HEK293 (cell line): Measurements from ENCODE around the gene TMC2.
A peak's percentile ranks its signal among the peaks of the same experiment; 100 is the strongest.

ENCODE experiments used
- CTCF ChIA-PET: fragments of 350-600 bp; formaldehyde crosslinking; extraction: SDS; loops from one replicate; lab custom pipeline; 2021; ENCODE audit warnings: antibody characterized with exemption; lab: Yijun Ruan, JAX
- POLR2A ChIA-PET: fragments of 300-600 bp; formaldehyde crosslinking; extraction: SDS; loops from one replicate; lab custom pipeline; 2020; ENCODE audit warnings: antibody characterized with exemption, inconsistent platforms; lab: Yijun Ruan, JAX
- H3K27ac ChIP-seq: fragments of 200-500 bp; sonication (Bioruptor generic); 2 replicates; pipeline ENCODE4 v1.5.1; 2014; ENCODE audit warnings: low read depth, low read length, control low read depth, inconsistent platforms; ENCODE audit errors: extremely low read depth
- H3K36me3 ChIP-seq, 2 experiments: fragments of 200-500 bp in 1 of 2; sonication (Bioruptor generic) in 1 of 2; 1 replicate in 1 of 2; 2 replicates in 1 of 2; pipeline ENCODE4 v1.5.1; 2014 to 2017; ENCODE audit warnings: inconsistent platforms in 2 of 2, low read length in 2 of 2; ENCODE audit not compliant: control insufficient read depth in 2 of 2, insufficient read depth in 1 of 2
- H3K4me1 ChIP-seq: fragments of 200-500 bp; sonication (Bioruptor generic); 2 replicates; pipeline ENCODE4 v1.5.1; 2014; ENCODE audit warnings: mild to moderate bottlenecking, low read length, inconsistent platforms; ENCODE audit not compliant: control insufficient read depth, insufficient read depth
- H3K4me3 ChIP-seq: 2 replicates; pipeline ENCODE4 v1.5.1; 2011; ENCODE audit warnings: low read depth, mild to moderate bottlenecking, control low read depth, low read length, moderate library complexity
- H3K9me3 ChIP-seq: fragments of 200-500 bp; sonication (Bioruptor generic); 2 replicates; pipeline ENCODE4 v1.5.1; 2014; ENCODE audit warnings: low read depth, low read length, inconsistent platforms; ENCODE audit not compliant: control insufficient read depth, insufficient read depth
- BCL11A ChIP-seq: fragments of 450-650 bp; formaldehyde crosslinking; IDR thresholded peaks from 2 replicates; pipeline ENCODE4 v1.5.1; 2016; ENCODE audit warnings: low read depth, missing biosample characterization, missing genetic modification characterization
- GLIS2 ChIP-seq: fragments of 450-650 bp; formaldehyde crosslinking; IDR thresholded peaks from 2 replicates; pipeline ENCODE4 v1.5.1; 2016; ENCODE audit warnings: missing biosample characterization, missing genetic modification characterization
- KLF1 ChIP-seq: fragments of 450-650 bp; formaldehyde crosslinking; IDR thresholded peaks from 2 replicates; pipeline ENCODE4 v1.5.1; 2016; ENCODE audit warnings: missing biosample characterization, missing genetic modification characterization
- OSR2 ChIP-seq: fragments of 450-650 bp; formaldehyde crosslinking; IDR thresholded peaks from 2 replicates; pipeline ENCODE4 v1.5.1; 2016; ENCODE audit warnings: missing biosample characterization, missing genetic modification characterization
- OVOL3 ChIP-seq: fragments of 450-650 bp; formaldehyde crosslinking; IDR thresholded peaks from 2 replicates; pipeline ENCODE4 v1.5.1; 2016; ENCODE audit warnings: missing biosample characterization, missing genetic modification characterization
- PRDM1 ChIP-seq: fragments of 450-650 bp; formaldehyde crosslinking; IDR thresholded peaks from 2 replicates; pipeline ENCODE4; 2016; ENCODE audit warnings: missing biosample characterization, missing genetic modification characterization
- SETDB1 ChIP-seq: IDR thresholded peaks from one replicate; pipeline ENCODE4 v1.6.1; 2017; ENCODE audit warnings: mild to moderate bottlenecking, low read length, moderate library complexity, mixed read lengths; ENCODE audit not compliant: insufficient read length
- SP7 ChIP-seq: fragments of 450-650 bp; formaldehyde crosslinking; IDR thresholded peaks from 2 replicates; pipeline ENCODE4 v1.5.1; 2016; ENCODE audit warnings: missing biosample characterization, missing genetic modification characterization
- TRIM28 ChIP-seq: IDR thresholded peaks from 2 replicates; pipeline ENCODE4 v1.6.1; 2011; ENCODE audit warnings: low read length, control low read depth, borderline replicate concordance
- ZBTB17 ChIP-seq: fragments of 450-650 bp; formaldehyde crosslinking; IDR thresholded peaks from 2 replicates; pipeline ENCODE4 v1.5.1; 2016; ENCODE audit warnings: missing biosample characterization, missing genetic modification characterization
- ZBTB21 ChIP-seq: fragments of 450-650 bp; formaldehyde crosslinking; IDR thresholded peaks from 2 replicates; pipeline ENCODE4 v1.5.1; 2017; ENCODE audit warnings: missing biosample characterization, missing genetic modification characterization
- ZFHX2 ChIP-seq: fragments of 450-650 bp; formaldehyde crosslinking; conservative IDR thresholded peaks from 2 replicates; pipeline ENCODE4 v1.5.1; 2016; ENCODE audit warnings: missing biosample characterization, missing genetic modification characterization
- ZFP41 ChIP-seq: fragments of 450-650 bp; formaldehyde crosslinking; IDR thresholded peaks from 2 replicates; pipeline ENCODE4 v1.5.1; 2016; ENCODE audit warnings: missing biosample characterization, missing genetic modification characterization, borderline replicate concordance
- ZNF121 ChIP-seq: fragments of 450-650 bp; formaldehyde crosslinking; IDR thresholded peaks from 2 replicates; pipeline ENCODE4 v1.5.1; 2016; ENCODE audit warnings: missing biosample characterization, missing genetic modification characterization
- ZNF132 ChIP-seq: fragments of 450-650 bp; formaldehyde crosslinking; IDR thresholded peaks from 2 replicates; pipeline ENCODE4 v1.5.1; 2017; ENCODE audit warnings: missing biosample characterization, missing genetic modification characterization, borderline replicate concordance
- ZNF146 ChIP-seq: fragments of 450-650 bp; formaldehyde crosslinking; IDR thresholded peaks from 2 replicates; pipeline ENCODE4 v1.5.1; 2016; ENCODE audit warnings: missing biosample characterization, missing genetic modification characterization
- ZNF18 ChIP-seq: fragments of 450-650 bp; formaldehyde crosslinking; IDR thresholded peaks from 2 replicates; pipeline ENCODE4 v1.5.1; 2016; ENCODE audit warnings: missing biosample characterization, missing genetic modification characterization
- ZNF335 ChIP-seq: fragments of 450-650 bp; formaldehyde crosslinking; conservative IDR thresholded peaks from 2 replicates; pipeline ENCODE4 v1.5.1; 2016; ENCODE audit warnings: missing biosample characterization, missing genetic modification characterization
- ZNF416 ChIP-seq: fragments of 450-650 bp; formaldehyde crosslinking; IDR thresholded peaks from 2 replicates; pipeline ENCODE4 v1.5.1; 2016; ENCODE audit warnings: missing biosample characterization, missing genetic modification characterization
- ZNF423 ChIP-seq: fragments of 450-650 bp; formaldehyde crosslinking; IDR thresholded peaks from 2 replicates; pipeline ENCODE4 v1.5.1; 2016; ENCODE audit warnings: missing biosample characterization, missing genetic modification characterization
- ZNF433 ChIP-seq: fragments of 450-650 bp; formaldehyde crosslinking; IDR thresholded peaks from 2 replicates; pipeline ENCODE4 v1.5.1; 2016; ENCODE audit warnings: missing biosample characterization, missing genetic modification characterization, low read depth
- ZNF514 ChIP-seq: fragments of 450-650 bp; formaldehyde crosslinking; IDR thresholded peaks from 2 replicates; pipeline ENCODE4 v1.5.1; 2016; ENCODE audit warnings: missing biosample characterization, missing genetic modification characterization
- ZNF548 ChIP-seq: fragments of 450-650 bp; formaldehyde crosslinking; IDR thresholded peaks from 2 replicates; pipeline ENCODE4 v1.5.1; 2016; ENCODE audit warnings: missing biosample characterization, missing genetic modification characterization
- ZNF561 ChIP-seq: fragments of 450-650 bp; IDR thresholded peaks from 2 replicates; pipeline ENCODE4 v1.5.1; 2018; ENCODE audit warnings: missing biosample characterization, missing genetic modification characterization, borderline replicate concordance
- ZNF621 ChIP-seq: fragments of 450-650 bp; formaldehyde crosslinking; IDR thresholded peaks from 2 replicates; pipeline ENCODE4 v1.5.1; 2017; ENCODE audit warnings: missing biosample characterization, missing genetic modification characterization
- ZNF660 ChIP-seq: fragments of 450-650 bp; IDR thresholded peaks from 2 replicates; pipeline ENCODE4 v1.5.1; 2018; ENCODE audit warnings: missing biosample characterization, mild to moderate bottlenecking, missing genetic modification characterization
- ZNF664 ChIP-seq: fragments of 450-650 bp; formaldehyde crosslinking; IDR thresholded peaks from 2 replicates; pipeline ENCODE4 v1.5.1; 2016; ENCODE audit warnings: missing biosample characterization, missing genetic modification characterization
- ZNF677 ChIP-seq: fragments of 450-650 bp; IDR thresholded peaks from 2 replicates; pipeline ENCODE4 v1.5.0; 2018; ENCODE audit warnings: missing biosample characterization, mild to moderate bottlenecking, missing genetic modification characterization, moderate library complexity
- ZNF777 ChIP-seq: fragments of 450-650 bp; formaldehyde crosslinking; IDR thresholded peaks from 2 replicates; pipeline ENCODE4 v1.5.1; 2017; ENCODE audit warnings: missing biosample characterization, missing genetic modification characterization, borderline replicate concordance
- ZNF830 ChIP-seq: fragments of 450-650 bp; IDR thresholded peaks from 2 replicates; pipeline ENCODE4 v1.5.0; 2018; ENCODE audit warnings: missing biosample characterization, missing genetic modification characterization, low read depth, mild to moderate bottlenecking, moderate library complexity
- ZNF843 ChIP-seq: fragments of 450-650 bp; formaldehyde crosslinking; IDR thresholded peaks from 2 replicates; pipeline ENCODE4 v1.5.1; 2016; ENCODE audit warnings: missing biosample characterization, missing genetic modification characterization
- ZSCAN18 ChIP-seq: fragments of 450-650 bp; formaldehyde crosslinking; IDR thresholded peaks from 2 replicates; pipeline ENCODE4 v1.5.1; 2016; ENCODE audit warnings: missing biosample characterization, missing genetic modification characterization

TMC2 gene

GRCh38 chr20:2617099-2617714, 80.8 kb downstream of the TMC2 start (continued):
- TF ChIP-seq ZNF561 (tag by site-specific recombination) (no peak), KLF1 (no peak), ZBTB17 (tag by site-specific recombination) (no peak), OVOL3 (tag by site-specific recombination) (no peak)

- no peak for TF ChIP-seq KLF1
- TF ChIP-seq ZNF18 (tag by site-specific recombination) = no peak
- TF ChIP-seq ZNF146 (tag by site-specific recombination) = no peak
- TF ChIP-seq ZNF423 (tag by site-specific recombination) = no peak
- no peak for TF ChIP-seq ZNF416 (tag by site-specific recombination)
- no peak for TF ChIP-seq ZNF433 (tag by site-specific recombination)
- no peak for TF ChIP-seq ZNF660 (tag by site-specific recombination)
- no peak for TF ChIP-seq ZNF621 (tag by site-specific recombination)
- Histone ChIP-seq H3K27ac (no peak overlapping the region), H3K36me3 (no peaks in the 10 kb centered on the region), H3K4me1 (no peaks in the 10 kb centered on the region), H3K4me3 (no peak overlapping the region), H3K9me3 (no peaks in the 10 kb centered on the region)
- ChIA-PET CTCF (interaction anchor here (0.5 kb wide), 1 partner anchor 45 kb away, joined by 3 read pairs; no protein-coding TSS in a partner anchor), POLR2A (no interaction called here)
Measured at GRCh38 chr20:2618815-2619214, 82.4 kb downstream of the TMC2 start.

- H3K9me3 ChIP-seq = no peaks in the 10 kb centered on the region
Measured at GRCh38 chr20:2619337-2619736, 83.0 kb downstream of the TMC2 start.

GRCh38 chr20:2619961-2620595, 83.7 kb downstream of the TMC2 start:
- POLR2A ChIA-PET = no interaction called here
- no peaks in the 10 kb centered on the region for H3K9me3 ChIP-seq
- no peaks in the 10 kb centered on the region for H3K36me3 ChIP-seq
- CTCF ChIA-PET = interaction anchor here (0.7 kb wide), 1 partner anchor 380 kb away, joined by 3 read pairs; no protein-coding TSS in a partner anchor
- H3K27ac ChIP-seq = no peak overlapping the region
- no peak overlapping the region for H3K4me3 ChIP-seq
- no peaks in the 10 kb centered on the region for H3K4me1 ChIP-seq
- TF ChIP-seq ZNF664 (tag by site-specific recombination) (no peak), SP7 (tag by site-specific recombination) (no peak), ZBTB21 (tag by site-specific recombination) (no peak), ZNF830 (no peak), ZSCAN18 (tag by site-specific recombination) (no peak), ZNF514 (no peak), ZNF843 (tag by site-specific recombination) (no peak), SETDB1 (peak; percentile 46), ZNF121 (tag by site-specific recombination) (no peak), ZFP41 (no peak), ZNF677 (no peak), ZNF335 (tag by site-specific recombination) (no peak), ZNF423 (tag by site-specific recombination) (no peak), BCL11A (no peak)

More at GRCh38 chr20:2619337-2619736, 83.0 kb downstream of the TMC2 start:
- Histone ChIP-seq H3K36me3 (no peaks in the 10 kb centered on the region), H3K4me1 (no peaks in the 10 kb centered on the region), H3K4me3 (no peak overlapping the region), H3K27ac (no peak overlapping the region)
- ChIA-PET POLR2A (no interaction called here), CTCF (interaction anchor here (0.7 kb wide), 1 partner anchor 381 kb away, joined by 3 read pairs; no protein-coding TSS in a partner anchor)
- TF ChIP-seq TRIM28 (no peak), PRDM1 (no peak), ZNF132 (tag by site-specific recombination) (no peak), ZFHX2 (tag by site-specific recombination) (no peak), GLIS2 (tag by site-specific recombination) (no peak), ZNF777 (tag by site-specific recombination) (no peak), OSR2 (tag by site-specific recombination) (no peak), ZNF548 (tag by site-specific recombination) (no peak)
